Eye (tissue), 1 donor: ENCODE results near the gene TRIM50.
"Not testable (repeated sequence)": the region's sequence is repeated elsewhere in the genome, so short reads cannot be mapped to it uniquely, and the experiment has no call there.

Source experiments
- DNase-seq: peaks from one replicate; pipeline ENCODE4 v3.0.0-alpha.2; 2015

Gene TRIM50

GRCh38 chr7:73349763-73350162 is 21.9 kb upstream of the TRIM50 start:
- DNase-seq: no peak

DNA sequence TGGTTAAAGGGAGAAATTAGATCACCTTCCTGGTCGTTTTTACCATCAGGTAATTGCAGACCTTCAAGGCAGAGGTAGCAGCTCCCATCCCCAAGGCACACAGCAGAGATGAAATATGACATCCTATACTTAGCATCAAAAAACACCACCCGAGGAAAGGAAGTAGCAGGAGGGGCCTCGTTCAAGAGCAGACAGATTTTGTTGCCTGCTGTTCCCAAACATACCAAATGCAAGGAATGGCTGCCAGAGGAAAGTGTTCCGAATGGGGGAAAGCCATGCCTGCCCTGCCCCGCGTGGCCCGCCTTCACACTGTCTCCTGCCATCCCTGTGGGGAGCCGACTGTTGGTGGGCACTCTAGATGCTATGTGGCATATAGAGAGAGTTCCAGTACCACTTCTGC is 18.1 kb upstream of the TRIM50 start:
- DNase-seq: no peak

DNA sequence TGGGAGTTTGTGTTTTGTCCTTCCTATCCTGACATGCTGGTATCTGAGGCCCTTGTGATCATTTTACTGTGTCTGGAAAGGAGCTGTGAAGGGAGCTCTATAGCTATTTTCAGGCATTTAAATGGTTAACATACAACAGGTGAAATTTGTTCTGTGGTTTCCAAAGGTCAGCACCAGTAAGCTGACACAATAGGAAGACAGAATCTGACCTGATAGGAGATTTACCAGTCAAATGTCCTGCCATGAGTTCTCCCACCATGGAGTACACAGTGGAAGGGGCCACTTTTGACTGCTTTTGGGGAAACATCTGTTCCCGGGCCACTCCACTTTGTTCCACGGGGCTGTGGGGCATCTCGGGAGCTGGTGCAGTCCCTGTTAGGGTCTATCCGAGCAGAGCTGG is 17.7 kb upstream of the TRIM50 start:
- no peak for DNase-seq

DNA sequence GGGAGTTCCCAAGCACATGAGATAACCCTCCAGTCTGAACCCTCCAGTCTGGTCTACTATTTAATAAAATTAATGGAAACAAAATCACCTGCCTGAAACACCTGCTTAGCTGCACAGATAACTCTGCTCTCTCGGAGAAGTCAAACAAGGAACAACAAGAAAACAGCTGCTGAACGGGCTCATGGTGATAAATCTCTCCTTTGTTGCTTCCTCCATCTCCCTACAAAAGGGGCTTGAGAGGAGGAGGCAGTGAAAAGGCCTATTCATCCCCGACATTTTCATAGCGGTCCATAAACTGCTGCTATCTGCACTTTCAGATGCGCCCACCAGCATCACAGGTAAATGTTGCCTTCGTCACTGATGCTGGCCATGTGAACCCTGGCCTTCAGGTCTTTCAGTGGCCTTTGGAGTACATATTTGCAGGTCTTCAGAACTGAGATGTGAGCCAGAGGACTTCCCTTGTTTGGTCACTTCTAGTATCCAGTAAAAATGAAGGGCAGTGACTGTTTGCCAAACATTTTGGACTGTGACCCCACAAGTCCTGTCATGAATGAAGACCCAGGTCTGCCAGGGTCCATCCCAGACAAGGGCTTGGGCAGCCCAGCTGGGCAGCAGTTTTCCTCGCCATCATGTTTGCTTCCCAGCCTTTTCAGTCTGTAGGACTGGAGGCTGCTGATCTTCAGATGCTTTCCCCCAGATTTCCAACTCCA is 15.9 kb upstream of the TRIM50 start:
- no peak for DNase-seq

- peak; percentile 82 for DNase-seq
Measured at GRCh38 chr7:73342645-73343044, 14.8 kb upstream of the TRIM50 start.

GRCh38 chr7:73341877-73342276 is 14.0 kb upstream of the TRIM50 start:
- DNase-seq: no peak

DNA sequence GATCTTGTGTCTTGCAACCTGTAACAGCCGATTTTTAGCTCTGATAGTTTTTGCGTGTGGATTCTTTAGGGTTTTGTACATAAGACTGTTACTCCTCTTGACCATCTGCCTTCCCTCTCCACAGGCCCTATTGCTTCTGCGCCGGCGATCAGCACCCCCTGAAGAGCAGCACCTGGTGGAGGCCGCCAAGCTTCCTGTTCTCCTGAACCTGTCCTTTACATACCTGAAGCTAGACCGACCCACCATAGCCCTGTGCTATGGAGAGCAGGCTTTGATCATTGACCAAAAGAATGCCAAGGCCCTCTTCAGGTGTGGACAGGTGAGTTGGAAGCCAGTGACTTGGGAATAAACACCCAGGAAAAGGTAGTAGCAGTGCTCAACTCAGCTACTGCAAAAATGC is 12.6 kb upstream of the TRIM50 start:
- DNase-seq: no peak

DNA sequence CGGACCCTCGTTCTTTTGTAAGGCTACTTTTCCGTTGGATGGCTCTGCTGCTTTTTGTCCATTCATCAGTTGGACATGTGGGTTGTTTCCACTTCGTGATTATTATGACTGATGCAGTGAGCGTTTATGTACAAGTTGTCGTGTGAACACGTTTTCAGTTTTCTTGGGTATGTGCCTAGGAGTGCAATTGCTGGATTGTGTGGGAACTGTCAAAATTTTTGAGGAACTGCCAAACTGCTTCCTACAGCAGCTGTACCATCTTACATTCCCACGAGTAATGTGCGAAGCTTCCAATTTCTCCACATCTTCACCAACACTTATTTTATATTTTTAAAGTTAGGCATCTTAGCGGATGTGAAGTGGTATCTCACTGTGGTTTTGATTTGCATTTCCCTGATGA is 10.4 kb upstream of the TRIM50 start:
- DNase-seq: no peak

GRCh38 chr7:73332447-73332846 is 4.6 kb upstream of the TRIM50 start:
- DNase-seq: no peak

GRCh38 chr7:73330772-73331171 is 2.9 kb upstream of the TRIM50 start:
- no peak for DNase-seq

DNA sequence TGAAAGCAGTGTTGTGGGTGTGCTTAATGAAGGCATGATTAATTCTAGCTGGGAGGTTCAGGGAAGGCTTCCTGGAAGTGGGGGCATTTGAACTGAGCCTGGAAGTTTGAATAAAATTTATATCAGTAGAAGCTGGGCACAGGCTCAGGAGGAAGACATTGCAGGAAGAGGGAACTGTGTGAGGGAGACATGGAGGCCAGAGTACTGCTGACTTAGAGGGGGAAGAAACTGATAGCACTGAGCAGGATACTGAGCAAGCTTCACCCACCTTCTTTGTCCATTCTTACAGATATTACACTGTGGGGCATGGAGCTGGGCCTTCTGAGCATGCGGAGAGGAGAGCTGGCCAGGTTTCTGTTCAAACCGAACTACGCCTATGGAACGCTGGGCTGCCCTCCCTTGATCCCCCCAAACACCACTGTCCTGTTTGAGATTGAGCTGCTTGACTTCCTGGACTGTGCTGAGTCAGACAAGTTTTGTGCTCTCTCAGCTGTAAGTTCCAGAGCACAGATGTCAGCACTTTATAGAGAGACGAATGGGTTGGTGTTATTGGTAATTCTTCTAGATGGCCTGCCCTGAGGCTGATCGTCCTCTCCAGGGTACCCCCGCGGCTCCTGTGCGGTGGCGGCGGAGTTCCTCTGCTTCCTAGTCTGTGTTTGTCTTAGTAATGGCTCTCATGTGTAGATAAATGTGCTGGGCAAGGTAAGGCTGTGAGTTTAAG is 2.1 kb upstream of the TRIM50 start:
- DNase-seq: peak; percentile 17

DNA sequence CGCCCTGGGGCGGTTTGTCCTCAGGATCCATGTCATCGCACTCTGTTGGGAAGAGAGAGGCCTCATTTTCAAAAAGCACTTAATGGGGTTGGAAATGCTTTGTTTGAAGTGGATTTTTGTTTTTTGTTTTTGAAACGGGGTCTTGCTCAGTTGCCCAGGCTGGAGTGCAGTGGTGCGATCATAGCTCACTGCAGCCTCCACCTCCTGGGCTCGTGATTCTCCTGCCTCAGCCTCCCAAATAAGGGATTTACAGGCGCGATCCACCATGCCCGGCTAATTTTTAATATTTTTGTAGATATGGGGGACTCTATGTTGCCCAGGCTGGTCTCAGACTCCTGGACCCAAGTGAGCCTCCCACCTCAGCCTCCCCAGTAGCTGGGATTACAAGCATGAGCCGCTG is 814 bp upstream of the TRIM50 start:
- no peak for DNase-seq

GRCh38 chr7:73327449-73327848 is 433 bp downstream of the TRIM50 start:
- not testable (repeated sequence) for DNase-seq

GRCh38 chr7:73325424-73325823 is 2.5 kb downstream of the TRIM50 start:
- DNase-seq: not testable (repeated sequence)

DNA sequence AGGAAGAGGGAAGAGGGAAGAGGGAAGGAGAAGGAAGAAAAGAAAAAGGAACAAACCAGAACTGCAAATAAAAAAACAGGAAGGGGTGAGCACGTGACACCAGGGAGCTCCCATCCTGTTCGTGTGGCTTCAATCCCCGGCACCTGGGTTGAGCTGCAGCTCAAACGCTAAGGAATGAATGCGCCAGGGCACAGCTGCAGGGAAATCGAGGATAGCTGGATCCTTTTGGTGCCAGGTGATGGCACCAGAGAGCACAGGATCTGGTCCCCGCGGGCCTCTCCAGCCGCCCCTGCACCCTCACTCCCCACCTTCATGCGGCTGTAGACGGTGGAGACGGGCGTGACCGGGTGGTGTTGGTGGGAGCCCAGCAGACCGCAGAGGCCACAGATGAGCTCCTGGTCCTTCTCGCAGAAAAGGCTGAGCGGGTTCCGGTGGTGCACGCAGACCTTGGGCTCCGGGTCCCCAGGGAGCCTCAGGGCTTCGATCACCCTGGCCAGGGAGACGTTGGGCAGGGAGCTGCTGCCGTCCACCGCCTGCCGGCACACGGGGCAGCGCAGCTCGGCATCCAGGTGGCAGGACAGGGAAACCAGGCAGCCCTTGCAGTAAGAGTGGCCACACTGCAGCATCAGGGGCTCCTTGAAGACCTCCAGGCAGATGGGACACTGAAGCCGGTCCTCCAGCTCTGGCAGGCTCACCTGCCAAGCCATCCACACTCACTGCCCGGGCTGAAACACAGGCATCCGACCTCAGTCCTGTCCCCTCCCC is 3.6 kb downstream of the TRIM50 start:
- DNase-seq: peak; percentile 75

GRCh38 chr7:73323434-73324080 is 4.3 kb downstream of the TRIM50 start:
- not testable (repeated sequence) for DNase-seq

DNA sequence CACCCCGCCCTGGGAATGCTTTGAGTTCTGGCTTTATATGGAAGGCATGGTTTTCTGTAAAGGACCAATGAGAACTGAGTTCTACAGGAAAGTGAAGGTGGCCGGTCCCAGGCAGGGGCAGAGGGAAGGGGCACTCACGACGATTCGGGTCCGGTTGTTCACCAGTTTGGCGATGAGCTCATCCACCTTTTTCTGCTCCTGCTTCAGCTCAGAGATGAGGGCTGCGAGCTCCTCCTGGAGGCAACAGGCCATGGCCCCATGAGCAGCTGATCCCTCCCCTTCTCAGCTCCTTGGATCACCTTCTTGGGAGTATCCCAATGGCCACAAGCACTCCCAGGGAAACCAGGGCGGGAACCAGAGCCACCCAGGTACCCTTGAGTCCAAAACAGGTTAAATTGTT is 7.9 kb downstream of the TRIM50 start:
- not testable (repeated sequence) for DNase-seq

DNA sequence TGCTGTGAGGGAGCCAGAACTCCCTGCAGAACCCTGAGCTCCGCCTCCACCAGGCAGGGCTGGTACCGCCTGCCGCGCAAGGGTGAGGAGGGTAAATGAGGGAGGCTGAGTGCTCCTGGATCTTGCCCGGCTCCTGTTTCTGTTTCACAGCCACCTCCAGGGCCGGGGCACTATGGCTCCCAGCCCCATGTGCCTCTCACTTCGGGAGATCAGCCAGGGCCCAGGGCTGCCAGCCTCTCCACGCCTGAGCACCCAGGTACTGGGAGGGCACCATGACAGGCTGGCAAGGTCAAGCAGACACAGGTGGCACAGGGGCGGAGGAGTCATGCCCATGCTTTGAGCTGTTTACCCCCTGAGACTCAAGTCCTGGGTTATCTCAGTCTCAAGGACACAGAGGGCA is 8.3 kb downstream of the TRIM50 start:
- not testable (repeated sequence) for DNase-seq

GRCh38 chr7:73318656-73319204 is 9.2 kb downstream of the TRIM50 start:
- not testable (repeated sequence) for DNase-seq

- no peak for DNase-seq
Measured at GRCh38 chr7:73316521-73316920, 11.4 kb downstream of the TRIM50 start.

DNA sequence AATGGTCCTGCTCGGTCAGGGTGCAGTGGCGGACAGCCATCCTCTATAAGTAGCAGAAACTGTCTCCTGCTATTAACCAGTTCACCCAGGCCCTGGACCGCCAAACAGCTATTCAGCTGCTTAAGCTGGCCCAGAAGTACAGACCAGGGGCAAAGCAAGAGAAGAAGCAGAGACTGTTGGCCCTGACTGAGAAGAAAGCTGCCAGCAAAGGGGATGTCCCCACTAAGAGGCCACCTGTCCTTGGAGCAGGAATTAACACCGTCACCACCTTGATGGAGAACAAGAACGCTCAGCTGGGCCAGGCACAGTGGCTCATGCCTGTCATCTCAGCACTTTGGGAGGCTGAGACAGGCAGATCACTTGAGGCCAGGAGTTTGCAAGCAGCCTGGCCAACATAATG is 13.6 kb downstream of the TRIM50 start:
- no peak for DNase-seq

GRCh38 chr7:73313521-73313906 is 14.4 kb downstream of the TRIM50 start:
- no peak for DNase-seq
